NCI-H1694 (cell line): ENCODE measurements around the gene SF3B5.
"Not testable (repeated sequence)": the region's sequence is repeated elsewhere in the genome, so short reads cannot be mapped to it uniquely, and the experiment has no call there.

Source experiments
- DNase-seq: peaks from one replicate; lab custom pipeline; 2025; lab: John Stamatoyannopoulos, UW

The SF3B5 gene

DNA sequence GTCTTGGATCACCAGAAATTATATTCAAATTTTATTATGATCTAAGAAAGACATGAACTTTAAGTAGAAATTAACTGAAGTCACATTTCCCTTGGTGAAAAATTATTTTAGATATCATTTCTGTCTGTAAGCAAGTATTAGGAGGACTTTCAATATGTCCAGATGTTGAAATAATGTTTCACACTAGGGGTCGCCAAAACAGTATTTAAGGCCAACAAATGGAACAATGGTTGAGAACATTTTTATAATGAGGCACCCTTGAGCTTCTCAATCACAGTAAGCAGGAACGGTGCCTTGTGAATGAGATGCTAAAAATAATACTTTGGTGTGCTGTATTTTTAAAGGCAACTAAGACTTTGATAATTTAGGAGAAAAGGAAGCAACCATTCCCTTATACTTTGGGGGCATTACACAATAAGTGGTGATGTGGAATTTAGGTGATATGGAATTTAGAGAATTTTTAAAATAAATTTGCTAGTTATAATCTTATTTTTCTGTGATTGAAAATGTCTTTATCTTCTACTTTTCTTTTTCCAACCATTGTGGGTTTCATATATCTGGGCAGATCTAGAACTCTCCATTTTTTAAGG, 9.6 kb upstream of the SF3B5 start:
- DNase-seq: peak; percentile 40

DNA sequence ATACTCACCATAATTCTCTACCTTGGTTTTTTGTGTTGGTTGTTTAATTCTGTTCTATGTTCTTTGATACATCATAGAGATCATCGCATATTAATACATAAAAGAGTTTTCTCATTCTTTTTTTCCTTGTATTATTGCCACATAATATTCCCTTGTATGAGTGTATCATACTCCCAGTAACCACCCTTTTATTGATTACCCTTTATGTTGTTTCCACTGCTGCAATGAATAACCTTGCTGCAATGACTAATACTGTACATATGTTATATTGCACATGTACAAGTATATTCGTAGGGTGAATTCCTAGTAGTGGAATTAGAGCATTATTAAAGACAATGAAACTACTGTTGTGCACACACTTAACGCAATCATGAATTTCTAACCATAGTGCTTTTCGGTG, 9.1 kb upstream of the SF3B5 start:
- no peak for DNase-seq

DNA sequence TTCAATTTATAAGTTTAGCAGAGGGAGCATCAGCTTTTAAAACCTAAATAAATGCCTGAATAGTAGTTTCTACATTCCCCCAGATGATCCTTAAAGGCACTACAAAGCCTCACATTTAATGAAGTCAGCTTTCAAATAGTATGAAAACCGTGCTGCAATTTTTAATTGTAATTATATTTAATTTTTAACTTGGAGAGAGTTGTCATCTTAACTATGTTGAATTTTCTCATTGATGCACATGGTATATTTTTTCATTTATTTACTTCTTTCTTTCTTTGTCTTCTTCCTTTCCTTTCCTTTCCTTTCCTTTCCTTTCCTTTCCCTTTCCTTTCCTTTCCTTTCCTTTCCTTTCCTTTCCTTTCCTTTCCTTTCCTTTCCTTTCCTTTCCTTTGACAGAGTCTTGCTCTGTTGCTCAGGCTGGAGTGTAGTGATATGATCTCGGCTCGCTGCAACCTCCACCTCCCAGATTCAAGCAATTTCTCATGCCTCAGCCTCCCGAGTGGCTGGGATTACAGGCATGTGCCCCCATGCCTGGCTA, 7.7 kb upstream of the SF3B5 start:
- no peak for DNase-seq

DNA sequence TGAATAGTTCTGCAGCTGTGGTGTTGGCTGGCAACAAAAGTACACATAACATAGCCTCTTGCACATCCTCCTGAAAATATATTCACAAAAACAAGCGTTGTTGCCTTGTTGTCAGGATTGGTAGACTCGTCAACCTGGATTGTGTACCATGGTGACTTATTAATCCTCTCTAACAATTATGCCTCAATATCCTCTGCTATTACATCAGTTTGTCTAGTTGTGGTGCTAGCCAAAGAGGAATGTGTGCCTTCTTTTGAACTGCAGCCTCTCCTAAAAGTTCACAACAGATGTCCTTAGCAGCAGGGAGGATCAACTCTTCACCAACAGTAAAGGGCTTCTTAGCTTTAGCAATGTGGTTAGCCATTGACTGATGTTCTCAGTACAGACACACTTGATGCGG, 3.6 kb upstream of the SF3B5 start:
- no peak for DNase-seq

DNA sequence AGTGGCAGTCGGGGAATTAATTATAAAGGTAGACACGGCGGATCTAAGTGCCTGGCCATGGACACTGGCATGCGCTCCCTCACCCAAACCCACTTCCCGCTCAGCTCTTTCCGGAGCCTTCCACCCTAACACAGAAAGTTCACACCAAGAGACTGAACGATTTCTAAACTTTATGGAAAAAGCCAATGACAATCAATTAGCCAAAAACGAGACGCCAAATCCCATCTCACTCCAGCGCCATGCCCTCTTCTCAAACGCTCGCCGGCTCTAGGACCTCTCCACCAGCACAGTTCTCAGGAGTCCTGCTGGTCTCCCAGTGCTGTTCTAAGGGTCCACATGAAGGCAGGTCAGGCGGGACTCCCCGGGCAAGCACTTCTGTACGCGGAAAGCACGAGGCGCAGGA, 641 bp downstream of the SF3B5 start:
- DNase-seq: no peak

DNA sequence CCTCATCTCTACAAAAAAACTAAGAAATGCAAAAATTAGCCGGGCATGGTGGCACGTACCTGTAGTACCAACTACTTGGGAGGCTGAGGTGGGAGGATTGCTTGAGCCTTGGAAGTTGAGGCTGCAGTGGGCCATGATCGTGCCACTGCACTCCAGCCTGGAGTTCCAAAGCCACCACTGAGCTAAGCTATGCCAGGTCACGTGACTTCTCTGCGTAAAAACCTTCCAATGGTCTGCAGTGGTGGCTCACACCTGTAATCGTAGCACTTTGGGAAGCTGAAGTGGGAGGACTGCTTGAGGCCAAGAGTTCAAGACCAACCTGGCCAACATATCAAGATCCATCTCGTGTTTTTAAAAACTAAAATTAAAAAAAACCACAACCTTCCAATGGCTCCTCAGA, 1.7 kb downstream of the SF3B5 start:
- no peak for DNase-seq

DNA sequence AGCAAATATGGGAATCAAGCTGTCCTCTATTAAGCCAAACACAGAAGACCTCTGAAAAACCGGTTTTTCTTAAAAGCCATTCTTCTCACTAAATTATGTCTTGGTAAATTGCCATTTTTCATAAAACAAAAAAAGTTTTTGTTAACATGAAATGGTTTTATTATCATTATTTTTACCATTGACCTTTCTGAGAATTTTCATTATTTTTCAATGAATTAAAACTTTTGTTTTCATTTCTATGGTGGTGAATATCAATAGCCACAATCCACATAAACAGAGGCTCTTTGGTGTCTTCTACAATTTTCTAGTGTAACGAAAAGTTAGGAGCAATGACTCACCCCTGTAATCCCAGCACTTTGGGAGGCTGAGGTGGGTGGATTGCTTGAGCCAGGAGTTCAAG, 2.1 kb downstream of the SF3B5 start:
- no peak for DNase-seq

DNA sequence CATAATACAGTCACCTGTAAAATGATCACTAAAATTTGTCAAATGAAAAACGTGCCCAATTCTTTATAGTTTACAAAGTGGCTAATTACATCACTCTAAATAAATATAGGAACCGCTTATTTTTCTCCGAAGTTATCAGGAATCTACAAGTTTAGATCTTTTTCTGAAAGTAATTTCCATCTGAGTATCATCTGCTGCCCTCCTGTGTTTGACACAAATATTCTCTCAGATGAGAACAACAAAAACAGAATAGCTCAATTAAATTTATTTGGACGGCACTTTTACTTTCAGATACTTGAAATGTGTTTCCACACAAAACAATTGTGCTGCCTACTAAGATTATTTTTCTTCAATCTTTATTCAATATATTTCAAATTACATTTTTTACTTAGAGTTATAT, 5.0 kb downstream of the SF3B5 start:
- DNase-seq: no peak

DNA sequence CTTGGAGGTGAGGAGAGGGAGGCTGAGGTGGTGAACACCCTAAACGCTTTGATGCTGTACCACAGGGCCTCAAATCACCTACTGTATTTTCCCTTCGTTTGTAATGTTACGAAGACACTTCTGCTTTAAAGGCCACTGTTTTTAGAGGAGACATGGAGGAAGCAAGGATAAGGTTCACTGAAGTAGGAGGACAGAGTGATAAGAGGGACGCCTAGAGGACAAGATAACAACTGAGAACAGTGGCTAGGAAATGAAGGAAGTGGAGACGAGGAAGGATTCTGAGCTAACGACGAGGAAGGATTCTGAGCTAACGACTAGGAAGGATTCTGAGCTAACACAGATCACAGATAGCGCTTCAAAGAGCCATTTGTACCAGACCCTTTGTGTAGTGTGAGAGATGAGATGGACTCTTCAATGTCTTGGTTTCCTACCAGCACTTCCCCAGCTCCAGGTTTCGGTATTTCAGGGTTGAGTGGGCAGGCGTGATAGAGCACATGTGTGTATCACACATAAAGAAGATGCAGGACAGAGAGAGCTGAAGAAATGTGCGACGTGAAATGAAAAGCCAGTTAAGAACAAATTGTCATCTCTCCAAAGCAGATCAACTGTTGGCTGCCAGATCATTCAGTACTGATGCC, 7.5 kb downstream of the SF3B5 start:
- no peak for DNase-seq

DNA sequence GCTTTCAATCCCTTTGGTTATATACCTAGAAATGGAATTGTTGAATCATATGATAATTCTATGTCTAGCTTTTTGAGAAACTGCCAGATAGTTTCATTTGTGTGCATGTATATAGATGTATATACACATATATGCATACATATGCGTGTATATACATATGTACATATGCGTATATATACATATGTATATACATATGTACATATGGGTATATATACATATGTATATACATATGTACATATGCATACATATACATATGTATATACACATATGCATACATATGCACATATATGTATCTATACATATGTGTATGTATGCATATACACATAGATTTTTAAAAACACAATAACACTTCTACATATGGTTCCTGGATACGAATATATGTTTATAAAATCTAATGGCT, 8.4 kb downstream of the SF3B5 start:
- DNase-seq: no peak

DNA sequence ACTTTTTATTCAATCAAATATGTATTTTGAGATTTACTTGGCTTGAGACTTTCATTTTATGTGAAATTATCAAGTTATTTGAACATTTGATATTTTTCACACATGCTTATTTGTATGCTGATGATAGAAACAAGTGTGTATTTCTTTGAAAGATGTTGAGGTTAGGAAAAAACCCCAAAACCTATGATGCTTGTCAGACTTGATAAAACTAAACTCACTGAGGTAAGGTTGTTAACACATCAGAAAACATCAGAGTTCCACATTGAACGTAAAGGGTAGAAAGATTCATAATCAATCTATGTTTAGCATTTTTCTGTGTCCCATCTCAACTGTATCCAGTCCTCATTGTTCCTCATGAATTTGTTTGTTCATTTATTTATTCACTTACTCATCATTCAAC, 12.2 kb downstream of the SF3B5 start:
- no peak for DNase-seq

DNA sequence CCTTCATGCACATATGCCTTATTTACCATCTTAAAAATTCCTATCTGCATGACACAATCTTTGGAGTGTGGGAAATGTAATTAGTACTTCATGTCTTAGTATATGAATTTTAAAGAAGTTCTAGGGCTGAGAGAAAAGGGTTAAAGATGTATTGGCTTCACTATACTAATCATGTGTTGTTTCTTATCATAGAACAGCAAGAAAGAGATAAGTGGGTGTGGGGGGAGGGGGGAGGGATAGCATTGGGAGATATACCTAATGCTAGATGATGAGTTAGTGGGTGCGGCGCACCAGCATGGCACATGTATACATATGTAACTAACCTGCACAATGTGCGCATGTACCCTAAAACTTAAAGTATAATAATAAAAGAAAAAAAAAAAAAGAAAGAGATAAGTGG, 13.0 kb downstream of the SF3B5 start:
- not testable (repeated sequence) for DNase-seq

DNA sequence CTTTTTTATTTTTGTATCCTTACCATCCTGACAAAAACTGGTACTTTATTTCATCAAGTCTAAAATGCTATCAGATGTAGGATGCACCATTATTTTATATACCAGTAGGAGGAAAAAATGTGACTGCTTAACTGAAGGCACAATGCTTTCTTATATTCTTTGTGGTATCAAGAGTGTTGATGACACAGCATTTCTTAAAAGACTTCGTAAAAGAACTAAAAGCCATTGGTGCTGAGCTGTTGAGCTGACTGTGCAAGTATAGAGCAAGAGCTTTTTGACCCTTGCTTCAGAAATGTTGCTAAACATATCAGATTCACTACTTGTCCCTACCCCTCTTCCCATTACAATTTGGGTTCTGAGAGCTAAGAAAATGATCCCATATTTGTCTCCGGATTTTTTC, 17.5 kb downstream of the SF3B5 start:
- no peak for DNase-seq

DNA sequence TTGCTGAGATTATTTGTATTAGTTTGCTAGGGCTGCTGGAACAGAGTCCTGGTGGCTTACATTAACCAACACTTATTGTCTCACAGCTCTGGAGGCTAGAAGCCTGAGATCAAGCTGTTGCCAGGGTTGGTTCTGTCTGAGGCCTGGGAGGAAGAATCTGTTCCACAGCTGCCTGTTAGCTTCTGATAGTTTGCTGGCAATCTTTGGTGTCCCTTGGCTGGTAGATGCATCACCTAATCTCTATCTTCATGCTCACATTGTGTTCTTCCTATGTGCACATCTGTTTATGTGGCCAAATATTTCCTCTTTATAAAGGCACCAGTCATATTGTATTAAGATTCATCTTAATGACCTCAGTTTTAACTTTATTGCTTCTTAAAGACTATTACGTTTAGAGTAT, 19.5 kb downstream of the SF3B5 start:
- no peak for DNase-seq

DNA sequence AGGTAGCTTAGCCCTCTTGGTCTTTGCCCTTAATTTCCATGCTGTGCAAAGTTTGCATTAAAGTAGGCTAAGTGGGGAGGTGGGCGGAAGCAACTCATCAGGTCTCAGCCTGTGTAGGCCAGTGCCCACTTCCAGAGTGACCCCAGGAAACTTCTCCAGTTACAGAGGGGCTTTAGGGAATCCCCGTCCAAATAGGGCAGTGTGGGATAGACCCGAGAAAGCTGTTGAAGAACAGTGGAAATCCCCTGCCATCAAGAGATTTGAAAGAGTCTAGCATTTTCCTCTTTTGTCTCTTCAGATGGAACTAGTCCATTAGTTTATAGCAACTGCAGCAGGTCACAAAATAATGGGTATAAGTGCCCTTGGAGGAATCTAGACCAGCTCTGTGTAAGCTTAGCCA, 20.2 kb downstream of the SF3B5 start:
- no peak for DNase-seq

DNA sequence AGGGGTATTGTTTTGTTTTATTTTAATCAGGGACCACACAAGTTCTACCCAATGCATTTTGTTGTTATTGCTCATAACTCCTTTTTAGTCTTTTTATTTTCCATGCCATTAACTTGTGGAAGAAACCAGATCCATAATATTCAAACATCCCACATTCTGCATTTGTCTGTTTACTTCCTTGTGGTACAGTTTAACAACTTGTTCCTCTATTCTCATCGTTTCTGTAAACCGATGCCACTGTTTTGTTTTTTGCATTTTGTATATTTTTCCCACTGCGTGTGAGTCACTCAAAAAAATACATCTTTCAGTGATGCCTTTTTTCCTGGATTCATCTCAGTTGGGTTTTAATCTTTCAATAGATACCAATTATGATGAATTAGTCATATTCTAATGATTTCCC, 22.3 kb downstream of the SF3B5 start:
- no peak for DNase-seq

DNA sequence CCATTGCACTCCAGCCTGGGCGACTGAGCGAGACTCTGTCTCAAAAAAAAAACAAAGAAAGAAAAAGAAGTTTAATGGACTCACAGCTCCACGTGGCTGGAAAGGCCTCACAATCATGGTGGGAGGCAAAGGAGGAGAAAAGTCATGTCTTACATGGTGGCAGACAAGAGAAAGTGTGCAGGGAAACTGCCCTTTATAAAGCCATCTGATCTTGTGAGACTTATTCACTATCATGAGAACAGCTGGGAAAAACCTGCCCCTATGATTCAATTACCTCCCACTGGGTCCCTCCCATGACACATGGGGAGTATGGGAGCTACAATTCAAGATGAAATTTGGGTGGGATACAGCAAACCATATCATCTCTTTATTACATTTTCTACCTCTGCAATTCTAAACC, 25.9 kb downstream of the SF3B5 start:
- DNase-seq: no peak

DNA sequence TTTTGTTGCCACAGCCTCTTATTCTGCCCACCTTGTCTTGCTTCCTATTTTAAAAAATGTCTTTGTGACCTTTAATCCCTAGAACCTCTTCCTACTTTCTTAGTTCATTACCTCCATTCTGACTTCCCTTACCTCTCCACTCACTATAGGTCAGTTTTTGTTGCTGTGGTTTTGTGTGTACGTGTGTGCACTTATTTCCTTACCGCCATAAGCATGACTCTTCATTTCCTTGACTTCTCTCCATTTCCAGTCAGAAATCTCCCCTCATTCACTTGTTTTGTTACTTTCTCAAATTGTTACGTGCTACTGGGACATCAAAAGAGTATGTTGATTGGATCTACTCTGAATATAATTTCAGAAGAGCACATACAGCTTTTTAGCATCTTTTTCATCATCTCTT, 26.6 kb downstream of the SF3B5 start:
- no peak for DNase-seq

DNA sequence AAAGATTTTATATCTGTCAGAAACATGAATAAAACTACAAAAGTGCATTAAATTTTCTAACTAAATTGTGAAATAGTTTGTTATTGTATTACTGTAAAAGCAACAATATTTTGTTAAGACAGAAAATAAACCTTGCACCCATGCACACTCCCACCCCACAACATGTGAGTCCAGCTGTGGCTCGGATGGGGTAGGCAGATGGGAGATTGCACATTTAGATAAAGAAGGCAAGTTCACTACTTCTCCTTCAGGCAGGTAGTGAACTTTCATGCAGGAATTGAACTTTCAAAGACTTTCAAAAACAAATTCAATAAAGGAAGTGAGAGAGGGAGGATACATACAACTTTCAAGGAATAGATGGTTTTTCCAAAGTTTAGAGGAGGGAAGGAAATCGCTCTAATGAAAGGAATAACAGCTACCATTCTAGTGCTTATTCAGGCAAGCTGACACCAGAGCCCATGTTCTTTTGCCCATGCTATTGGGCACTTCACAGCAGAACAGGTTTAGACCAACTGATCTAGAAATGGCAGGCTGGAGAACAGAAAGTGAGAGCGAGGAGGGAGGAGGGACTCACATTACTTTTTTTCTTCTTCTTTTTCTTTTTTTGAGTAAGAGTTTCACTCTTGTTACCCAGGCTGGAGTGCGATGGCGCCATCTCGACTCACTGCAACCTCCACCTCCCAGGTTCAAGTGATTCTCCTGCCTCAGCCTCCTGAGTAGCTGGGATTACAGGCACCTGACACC, 28.5 kb downstream of the SF3B5 start:
- no peak for DNase-seq

DNA sequence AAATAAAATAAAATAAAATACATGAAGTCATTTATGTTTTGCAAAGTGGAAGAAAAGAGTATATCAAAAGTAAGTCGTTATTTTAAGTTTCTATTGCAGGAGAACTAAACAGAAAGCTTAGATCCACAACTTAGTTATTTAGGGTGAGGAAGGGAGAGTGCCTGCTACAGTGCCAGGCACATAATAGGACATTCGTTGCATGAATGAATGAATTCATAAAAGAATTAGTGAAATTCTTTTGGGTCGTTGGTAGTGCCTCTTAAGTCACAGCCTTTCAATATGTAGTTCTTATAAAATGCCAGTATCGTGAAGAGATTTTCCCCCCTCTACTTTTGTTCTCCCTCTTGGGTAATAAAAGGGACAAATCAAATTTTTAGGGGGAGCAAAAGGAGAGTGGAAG, 29.1 kb downstream of the SF3B5 start:
- no peak for DNase-seq

DNA sequence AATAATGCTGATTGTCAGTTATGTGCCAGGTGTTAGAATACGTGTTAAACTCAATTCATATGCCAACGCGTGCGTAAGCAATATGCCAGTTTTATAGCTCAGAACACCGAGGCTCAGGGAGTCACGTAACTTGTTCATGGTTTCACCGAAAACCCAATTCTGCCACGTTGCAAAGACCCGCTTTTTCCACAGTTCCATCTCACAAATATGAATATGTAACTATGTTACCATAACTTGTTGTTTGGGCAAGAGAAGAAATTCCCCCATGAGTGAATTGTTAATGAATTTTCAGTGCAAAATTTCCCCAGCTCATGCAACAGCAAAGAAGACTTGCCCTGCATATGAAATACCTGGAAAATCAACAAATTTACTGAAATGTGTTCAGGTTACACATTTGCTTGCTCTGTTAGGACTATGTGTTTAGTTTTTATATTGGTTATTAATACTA, 30.1 kb downstream of the SF3B5 start:
- DNase-seq: no peak

DNA sequence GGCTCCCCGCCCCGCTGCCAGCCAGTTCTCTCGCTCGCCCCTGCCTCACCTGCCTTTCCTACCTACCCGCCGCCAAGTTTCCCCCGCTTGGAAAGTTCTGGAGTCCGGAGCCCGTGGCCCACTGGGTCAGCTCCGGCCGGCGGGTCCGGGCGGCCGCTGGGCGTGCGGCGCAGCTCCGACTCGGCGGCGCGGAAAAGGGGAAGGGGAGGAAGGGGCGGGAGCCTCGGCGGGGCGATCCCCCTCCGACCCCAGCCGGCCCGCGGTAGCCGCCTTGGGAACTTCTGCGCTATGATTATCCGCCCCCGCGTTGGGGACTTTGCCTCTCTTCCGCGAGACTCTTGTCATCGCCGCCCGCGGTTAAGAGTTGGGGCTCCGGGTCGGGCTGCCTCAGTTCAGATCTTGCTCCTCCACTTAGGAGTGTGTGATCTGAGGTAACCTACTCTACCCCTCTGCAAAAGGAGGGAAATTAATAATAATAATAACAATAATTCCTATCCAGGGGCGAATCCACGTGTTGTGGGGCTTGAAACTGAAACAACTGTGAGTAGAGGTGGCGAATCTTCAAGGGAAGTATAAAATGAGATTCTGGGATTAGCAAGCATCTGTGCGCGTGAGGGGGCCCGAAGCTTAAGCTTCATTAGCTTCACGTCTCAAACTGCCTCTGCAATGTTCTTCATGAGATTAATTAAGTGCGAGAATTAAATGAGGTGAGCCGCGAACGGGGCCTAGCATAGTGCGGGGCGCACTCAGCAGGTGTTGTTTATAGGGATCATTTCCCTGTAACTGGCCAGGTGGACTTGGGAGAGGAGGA, 30.8 kb downstream of the SF3B5 start:
- no peak for DNase-seq
